ENCODE results near the gene MAGI2. TPM values are rescaled to one million over a fixed set of nuclear protein-coding genes. Genes with fewer than 3 reads are reported as not detected.

The MAGI2 gene
- total RNA-seq, 1 donor from 2014 or later = 10.7 TPM

GRCh38 chr7:78492146-78492545, 961.3 kb downstream of the MAGI2 start:
- Mint-ChIP-seq H3K9me3 (ENCODE audit: unreplicated experiment) (no peaks in the 10 kb centered on the region), H3K4me3 (ENCODE audit: unreplicated experiment) (no peak overlapping the region), H3K4me1 (ENCODE audit: unreplicated experiment) (no peaks in the 10 kb centered on the region), H3K27me3 (ENCODE audit: unreplicated experiment) (peaks cover 7% of the 10 kb centered on the region), H3K36me3 (ENCODE audit: unreplicated experiment) (no peaks in the 10 kb centered on the region), H3K27ac (ENCODE audit: unreplicated experiment) (no peak overlapping the region)
- no peak for DNase-seq (ENCODE audit: extremely low spot score, unreplicated experiment)
- TF ChIP-seq CTCF (IDR thresholded peaks at IDR 0.05) = no peak

- no peaks in the 10 kb centered on the region for H3K9me3 Mint-ChIP-seq (ENCODE audit: unreplicated experiment)
- no peaks in the 10 kb centered on the region for H3K4me1 Mint-ChIP-seq (ENCODE audit: unreplicated experiment)
- no peak overlapping the region for H3K4me3 Mint-ChIP-seq (ENCODE audit: unreplicated experiment)
- H3K36me3 Mint-ChIP-seq (ENCODE audit: unreplicated experiment) = no peaks in the 10 kb centered on the region
- H3K27me3 Mint-ChIP-seq (ENCODE audit: unreplicated experiment) = peaks cover 7% of the 10 kb centered on the region
- H3K27ac Mint-ChIP-seq (ENCODE audit: unreplicated experiment) = no peak overlapping the region
- TF ChIP-seq CTCF (IDR thresholded peaks at IDR 0.05) = no peak
- DNase-seq (ENCODE audit: extremely low spot score, unreplicated experiment) = no peak
Measured at GRCh38 chr7:78490524-78490923, 962.9 kb downstream of the MAGI2 start.

GRCh38 chr7:78489476-78490240, 963.8 kb downstream of the MAGI2 start:
- H3K4me3 Mint-ChIP-seq (ENCODE audit: unreplicated experiment) = no peak overlapping the region
- no peak for DNase-seq (ENCODE audit: extremely low spot score, unreplicated experiment)
- no peaks in the 10 kb centered on the region for H3K9me3 Mint-ChIP-seq (ENCODE audit: unreplicated experiment)
- no peaks in the 10 kb centered on the region for H3K4me1 Mint-ChIP-seq (ENCODE audit: unreplicated experiment)
- H3K36me3 Mint-ChIP-seq (ENCODE audit: unreplicated experiment) = no peaks in the 10 kb centered on the region
- peaks cover 7% of the 10 kb centered on the region for H3K27me3 Mint-ChIP-seq (ENCODE audit: unreplicated experiment)
- TF ChIP-seq CTCF (IDR thresholded peaks at IDR 0.05) = no peak
- H3K27ac Mint-ChIP-seq (ENCODE audit: unreplicated experiment) = no peak overlapping the region

GRCh38 chr7:78487464-78487863, 966.0 kb downstream of the MAGI2 start:
- no peaks in the 10 kb centered on the region for H3K4me1 Mint-ChIP-seq (ENCODE audit: unreplicated experiment)
- H3K36me3 Mint-ChIP-seq (ENCODE audit: unreplicated experiment) = no peaks in the 10 kb centered on the region
- H3K27me3 Mint-ChIP-seq (ENCODE audit: unreplicated experiment) = peaks cover 2% of the 10 kb centered on the region
- DNase-seq (ENCODE audit: extremely low spot score, unreplicated experiment) = no peak
- no peak overlapping the region for H3K4me3 Mint-ChIP-seq (ENCODE audit: unreplicated experiment)
- H3K9me3 Mint-ChIP-seq (ENCODE audit: unreplicated experiment) = no peaks in the 10 kb centered on the region
- TF ChIP-seq CTCF (IDR thresholded peaks at IDR 0.05) = no peak
- H3K27ac Mint-ChIP-seq (ENCODE audit: unreplicated experiment) = no peak overlapping the region

GRCh38 chr7:78479348-78479747, 974.1 kb downstream of the MAGI2 start:
- TF ChIP-seq CTCF (IDR thresholded peaks at IDR 0.05) = no peak
- Mint-ChIP-seq H3K27me3 (ENCODE audit: unreplicated experiment) (peaks cover 6% of the 10 kb centered on the region), H3K4me1 (ENCODE audit: unreplicated experiment) (no peaks in the 10 kb centered on the region), H3K9me3 (ENCODE audit: unreplicated experiment) (no peaks in the 10 kb centered on the region), H3K27ac (ENCODE audit: unreplicated experiment) (no peak overlapping the region), H3K36me3 (ENCODE audit: unreplicated experiment) (no peaks in the 10 kb centered on the region), H3K4me3 (ENCODE audit: unreplicated experiment) (no peak overlapping the region)
- DNase-seq (ENCODE audit: extremely low spot score, unreplicated experiment) = no peak

All from osteocyte (in vitro differentiated cells).